CD14-positive monocyte (primary cell): ENCODE data around the gene TMEM114. TPM values are rescaled to one million over a fixed set of nuclear protein-coding genes. Genes with fewer than 3 reads are reported as not detected.
A peak's percentile ranks its signal among the peaks of the same experiment; 100 is the strongest.
"Not testable (repeated sequence)": the region's sequence is repeated elsewhere in the genome, so short reads cannot be mapped to it uniquely, and the experiment has no call there.

Source experiments
- DNase-seq, 3 donors: peaks; one replicate each; pipeline ENCODE4 v3.0.0-alpha.2; 2011 to 2022
- H2AFZ ChIP-seq: 2 replicates; pipeline ENCODE4 v1.6.0; 2012; ENCODE audit warnings: mild to moderate bottlenecking, low read depth, low read length, inconsistent platforms; ENCODE audit not compliant: insufficient read depth, poor library complexity, severe bottlenecking
- H3K27ac ChIP-seq, 2 donors: 1 replicate in 1 of 2; 2 replicates in 1 of 2; pipeline ENCODE4 v1.5.1; 2012 to 2013; ENCODE audit warnings: low read length in 2 of 2, control low read depth in 1 of 2, inconsistent platforms in 1 of 2, low read depth in 1 of 2, mild to moderate bottlenecking in 1 of 2
- H3K27me3 ChIP-seq, 2 donors: one replicate each; pipeline versions ENCODE4 v1.6.0 to v1.6.1; 2011 to 2013; ENCODE audit warnings: low read length in 2 of 2; ENCODE audit not compliant: control insufficient read depth in 2 of 2, insufficient read depth in 2 of 2
- H3K36me3 ChIP-seq, 2 donors: replicated peaks in 1 of 2; 1 replicate in 1 of 2; 2 replicates in 1 of 2; pipeline versions ENCODE4 v1.5.1 to v1.6.1; 2012 to 2013; ENCODE audit warnings: low read length in 2 of 2, control low read depth in 1 of 2, inconsistent platforms in 1 of 2, mild to moderate bottlenecking in 1 of 2; ENCODE audit not compliant: insufficient read depth in 2 of 2, control insufficient read depth in 1 of 2
- H3K4me1 ChIP-seq, 2 donors: 1 replicate in 1 of 2; 2 replicates in 1 of 2; pipeline versions ENCODE4 v1.5.1 to v1.6.1; 2012 to 2013; ENCODE audit warnings: low read length in 2 of 2, control low read depth in 1 of 2, inconsistent platforms in 1 of 2, mild to moderate bottlenecking in 1 of 2, moderate library complexity in 1 of 2; ENCODE audit not compliant: insufficient read depth in 2 of 2, control insufficient read depth in 1 of 2
- H3K4me2 ChIP-seq: replicated peaks from 2 replicates; pipeline ENCODE3; 2012; ENCODE audit warnings: low read length, moderate library complexity, mild to moderate bottlenecking; ENCODE audit not compliant: poor library complexity, severe bottlenecking; ENCODE audit errors: extremely low read depth
- H3K4me3 ChIP-seq, 3 experiments: fragments of 200-600 bp in 1 of 3; sonication (generic) in 1 of 3; replicated peaks in 1 of 3; 1 replicate in 2 of 3; 2 replicates in 1 of 3; pipeline ENCODE4 v1.5.1; 2011 to 2013; ENCODE audit warnings: low read length in 3 of 3, mild to moderate bottlenecking in 3 of 3, control low read depth in 2 of 3, low read depth in 2 of 3, inconsistent platforms in 1 of 3, moderate library complexity in 1 of 3
- H3K79me2 ChIP-seq: 2 replicates; pipeline ENCODE4 v1.6.0; 2012; ENCODE audit warnings: mild to moderate bottlenecking, control low read depth, inconsistent platforms, low read length, moderate library complexity; ENCODE audit not compliant: insufficient read depth
- H3K9ac ChIP-seq: 2 replicates; pipeline ENCODE4 v1.6.0; 2017; ENCODE audit warnings: low read length, mild to moderate bottlenecking; ENCODE audit not compliant: insufficient read depth, poor library complexity, severe bottlenecking
- H3K9me3 ChIP-seq, 2 donors: replicated peaks in 1 of 2; 1 replicate in 1 of 2; 2 replicates in 1 of 2; pipeline versions ENCODE4 v1.5.1 to v1.6.1; 2012 to 2013; ENCODE audit warnings: low read length in 2 of 2, control low read depth in 1 of 2; ENCODE audit not compliant: control insufficient read depth in 1 of 2, insufficient read depth in 1 of 2
- H4K20me1 ChIP-seq: 2 replicates; pipeline ENCODE4 v1.6.0; 2012; ENCODE audit warnings: mild to moderate bottlenecking, low read length, control low read depth, moderate library complexity; ENCODE audit not compliant: insufficient read depth
- H3K27ac Mint-ChIP-seq, 7 donors: one replicate each; pipeline ENCODE4 v1.8.0; 2020; ENCODE audit warnings: mild to moderate bottlenecking in 7 of 7, mixed read lengths in 7 of 7, moderate library complexity in 6 of 7, inconsistent platforms in 2 of 7
- H3K27me3 Mint-ChIP-seq, 3 donors: one replicate each; pipeline ENCODE4 v1.8.0; 2021 to 2022; ENCODE audit warnings: low read depth in 3 of 3, mild to moderate bottlenecking in 3 of 3, mixed read lengths in 3 of 3, moderate library complexity in 3 of 3, inconsistent platforms in 1 of 3
- H3K36me3 Mint-ChIP-seq, 2 donors: one replicate each; pipeline ENCODE4 v1.8.0; 2020; ENCODE audit warnings: mixed read lengths in 2 of 2, inconsistent platforms in 1 of 2, mild to moderate bottlenecking in 1 of 2
- H3K4me1 Mint-ChIP-seq: one replicate; pipeline ENCODE4 v1.8.0; 2020; ENCODE audit warnings: mild to moderate bottlenecking, mixed read lengths
- H3K4me3 Mint-ChIP-seq, 2 donors: one replicate each; pipeline ENCODE4 v1.8.0; 2020; ENCODE audit warnings: mild to moderate bottlenecking in 2 of 2, mixed read lengths in 2 of 2, moderate library complexity in 1 of 2
- H3K9me3 Mint-ChIP-seq, 7 donors: one replicate each; pipeline ENCODE4 v1.8.0; 2020 to 2022; ENCODE audit warnings: mixed read lengths in 7 of 7, mild to moderate bottlenecking in 6 of 7, moderate library complexity in 6 of 7, inconsistent platforms in 2 of 7
- WGBS: methylation state at CpG from one replicate; pipeline ENCODE4 v1.1.5; 2013; ENCODE audit warnings: missing lambda C conversion rate; ENCODE audit not compliant: insufficient coverage; 5-methylcytosine and 5-hydroxymethylcytosine counted together
- intact Hi-C, 2 donors: fragments of 100-400 bp; cut with micrococcal nuclease; formaldehyde crosslinking; loops; one replicate each; pipeline versions ENCODE4 v1.15.0 to v1.15.1; 2023
- polyA plus RNA-seq, 3 donors: library from polyadenylated mRNA; depleted of rRNA in 1 of 3; unstranded in 2 of 3; stranded (reverse) in 1 of 3; fragments of 300-500 nt in 2 of 3; fragments of >200 nt in 1 of 3; fragmentation: Illumina TruSeq in 2 of 3; gene quantifications; 1 replicate in 2 of 3; 2 replicates in 1 of 3; pipeline ENCODE4 v1.2.3, GENCODE V29; 2012 to 2021
- TF ChIP-seq, protein P1 (sequence below): fragments of 200-600 bp; IDR thresholded peaks from one replicate; pipeline ENCODE4 v1.8.0; 2022; ENCODE audit warnings: antibody characterized with exemption, mild to moderate bottlenecking

The TMEM114 gene
- polyA plus RNA-seq, 3 donors: not detected

DNA sequence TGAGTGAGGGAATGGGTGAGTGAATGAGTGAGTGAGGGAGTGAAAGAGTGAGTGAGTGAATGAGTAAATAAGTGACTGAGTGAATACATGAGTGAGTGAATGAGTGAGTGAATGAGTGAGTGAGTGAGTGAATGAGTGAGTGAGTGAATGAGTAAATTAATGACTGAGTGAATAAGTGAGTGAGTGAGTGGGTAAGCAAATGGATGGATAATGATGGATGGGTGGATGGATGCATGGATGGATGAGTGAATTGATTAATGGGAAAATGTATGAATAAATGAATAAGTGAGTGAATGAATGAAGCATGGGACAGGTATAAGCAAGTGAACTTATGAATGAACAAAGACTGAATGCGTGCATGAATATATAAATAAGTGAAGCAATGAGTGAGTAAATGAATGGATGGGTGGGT, 25.4 kb downstream of the TMEM114 start:
- Mint-ChIP-seq H3K4me3 (no peak overlapping the region), H3K27ac (no peak overlapping the region), H3K27me3 (peaks cover 2 to 9% (median 3%) of the 10 kb centered on the region in 3 donors), H3K36me3 (no peaks in the 10 kb centered on the region), H3K4me1 (peaks cover 5% of the 10 kb centered on the region), H3K9me3 (peaks cover 0 to 6% (median under 1%) of the 10 kb centered on the region in 7 donors)
- no peak overlapping the region for H3K4me3 ChIP-seq
- intact Hi-C loops: loop anchor here (5.0 kb wide), 3 partner anchors 77 to 227 kb away; no protein-coding TSS in a partner anchor
- 78% methylated on average over 1 of the region's 1 CpG for WGBS
- TF ChIP-seq, protein P1, sequence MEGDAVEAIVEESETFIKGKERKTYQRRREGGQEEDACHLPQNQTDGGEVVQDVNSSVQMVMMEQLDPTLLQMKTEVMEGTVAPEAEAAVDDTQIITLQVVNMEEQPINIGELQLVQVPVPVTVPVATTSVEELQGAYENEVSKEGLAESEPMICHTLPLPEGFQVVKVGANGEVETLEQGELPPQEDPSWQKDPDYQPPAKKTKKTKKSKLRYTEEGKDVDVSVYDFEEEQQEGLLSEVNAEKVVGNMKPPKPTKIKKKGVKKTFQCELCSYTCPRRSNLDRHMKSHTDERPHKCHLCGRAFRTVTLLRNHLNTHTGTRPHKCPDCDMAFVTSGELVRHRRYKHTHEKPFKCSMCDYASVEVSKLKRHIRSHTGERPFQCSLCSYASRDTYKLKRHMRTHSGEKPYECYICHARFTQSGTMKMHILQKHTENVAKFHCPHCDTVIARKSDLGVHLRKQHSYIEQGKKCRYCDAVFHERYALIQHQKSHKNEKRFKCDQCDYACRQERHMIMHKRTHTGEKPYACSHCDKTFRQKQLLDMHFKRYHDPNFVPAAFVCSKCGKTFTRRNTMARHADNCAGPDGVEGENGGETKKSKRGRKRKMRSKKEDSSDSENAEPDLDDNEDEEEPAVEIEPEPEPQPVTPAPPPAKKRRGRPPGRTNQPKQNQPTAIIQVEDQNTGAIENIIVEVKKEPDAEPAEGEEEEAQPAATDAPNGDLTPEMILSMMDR: no peak
- no peaks in the 10 kb centered on the region for H3K27me3 ChIP-seq
- H3K9ac ChIP-seq: no peak overlapping the region
- no peak overlapping the region for H3K27ac ChIP-seq
- H3K79me2 ChIP-seq: no peaks in the 10 kb centered on the region
- no peak overlapping the region for H2AFZ ChIP-seq
- H3K9me3 ChIP-seq: peaks cover 3 to 19% of the 10 kb centered on the region in 2 donors
- no peaks in the 10 kb centered on the region for H4K20me1 ChIP-seq
- H3K4me1 ChIP-seq: no peaks in the 10 kb centered on the region
- no peaks in the 10 kb centered on the region for H3K36me3 ChIP-seq
- no peak overlapping the region for H3K4me2 ChIP-seq
- DNase-seq: no peak

DNA sequence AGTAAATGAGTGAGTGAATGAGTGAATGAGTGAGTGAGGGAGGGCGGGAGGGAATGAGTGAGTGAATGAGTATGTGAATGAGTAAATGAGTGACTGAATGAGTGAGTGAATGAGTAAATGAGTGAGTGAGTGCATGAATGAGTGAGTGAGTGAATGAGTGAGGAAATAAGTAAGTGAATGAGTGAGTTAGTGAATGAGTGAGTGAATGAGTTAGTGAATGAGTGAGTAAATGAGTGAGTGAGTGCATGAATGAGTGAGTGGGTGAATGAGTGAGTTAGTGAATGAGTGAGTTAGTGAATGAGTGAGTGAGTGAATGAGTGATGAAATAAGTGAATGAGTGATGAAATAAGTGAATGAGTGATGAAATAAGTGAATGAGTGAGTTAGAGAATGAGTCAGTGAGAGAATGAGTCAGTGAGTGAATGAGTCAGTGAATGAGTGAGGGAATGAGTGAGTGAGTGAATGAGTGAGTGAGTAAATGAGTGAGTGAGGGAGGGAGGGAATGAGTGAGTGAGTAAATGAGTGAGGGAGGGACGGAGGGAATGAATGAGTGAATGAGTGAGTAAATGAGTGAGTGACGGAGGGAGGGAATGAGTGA, 26.3 kb downstream of the TMEM114 start:
- H3K27ac Mint-ChIP-seq, H3K27me3 Mint-ChIP-seq, H3K27me3 ChIP-seq, H3K4me1 Mint-ChIP-seq, H3K4me1 ChIP-seq, H3K4me2 ChIP-seq, H3K79me2 ChIP-seq, H3K36me3 Mint-ChIP-seq, H3K4me3 Mint-ChIP-seq, H3K9ac ChIP-seq, H4K20me1 ChIP-seq, H3K27ac ChIP-seq, intact Hi-C loops, H3K4me3 ChIP-seq, H3K9me3 Mint-ChIP-seq, H3K36me3 ChIP-seq, H2AFZ ChIP-seq: not testable (repeated sequence)
- DNase-seq: peak in 1 of 3 donors; percentile 14
- WGBS: 95% methylated on average over 3 of the region's 3 CpGs
- H3K9me3 ChIP-seq: peaks cover 3 to 19% of the 10 kb centered on the region in 2 donors
